Activated CD8-positive, alpha-beta T cell treated with anti-CD3 and anti-CD28 coated beads for 36 hours (primary cell): ENCODE results near the gene AGL. TPM values are rescaled to one million over a fixed set of nuclear protein-coding genes. Genes with fewer than 3 reads are reported as not detected.
"Not testable (repeated sequence)": the region's sequence is repeated elsewhere in the genome, so short reads cannot be mapped to it uniquely, and the experiment has no call there.

Experiments
- ATAC-seq: fragments of 200-7000 bp; cut with Tn5 transposase; one replicate; pipeline ENCODE4 v1.10.0; 2021; ENCODE audit warnings: mild to moderate bottlenecking, moderate library complexity
- CTCF ChIA-PET: fragments of 350-600 bp; sonication (Branson Sonifier 250); formaldehyde crosslinking; loops from one replicate; lab custom pipeline; 2021; ENCODE audit warnings: antibody characterized with exemption; lab: Charles Lee
- POLR2A ChIA-PET: fragments of 350-600 bp; sonication (Branson Sonifier 250); formaldehyde crosslinking; loops from one replicate; lab custom pipeline; 2021; ENCODE audit warnings: antibody characterized with exemption; lab: Charles Lee
- DNase-seq: peaks from one replicate; pipeline ENCODE4 v3.0.0-alpha.2; 2020
- H3K27ac Mint-ChIP-seq: one replicate; pipeline ENCODE4 v1.8.0; 2021; ENCODE audit warnings: mild to moderate bottlenecking, mixed read lengths
- H3K27me3 Mint-ChIP-seq: one replicate; pipeline ENCODE4 v1.8.0; 2021; ENCODE audit warnings: mixed read lengths
- H3K36me3 Mint-ChIP-seq: one replicate; pipeline ENCODE4 v1.8.0; 2021; ENCODE audit warnings: low read depth, mixed read lengths
- H3K4me1 Mint-ChIP-seq: one replicate; pipeline ENCODE4 v1.8.0; 2021; ENCODE audit warnings: low read depth, mixed read lengths
- H3K4me3 Mint-ChIP-seq: one replicate; pipeline ENCODE4 v1.8.0; 2021; ENCODE audit warnings: mild to moderate bottlenecking, moderate library complexity, mixed read lengths
- H3K9me3 Mint-ChIP-seq: one replicate; pipeline ENCODE4 v1.8.0; 2021; ENCODE audit warnings: mixed read lengths
- CTCF ChIP-seq: fragments of 200-600 bp; IDR thresholded peaks from one replicate; pipeline ENCODE4 v1.8.0; 2022; ENCODE audit warnings: antibody characterized with exemption, mild to moderate bottlenecking
- intact Hi-C: fragments of 100-400 bp; cut with micrococcal nuclease; formaldehyde crosslinking; loops from one replicate; pipeline ENCODE4 v1.10.0; 2022
- total RNA-seq, 2 experiments: library from RNA; stranded (reverse); gene quantifications; one replicate each; pipeline ENCODE4 v1.2.3, GENCODE V29; 2021

Gene AGL
- total RNA-seq, 2 experiments from 2014 or later: 14.2 to 14.5 TPM

DNA sequence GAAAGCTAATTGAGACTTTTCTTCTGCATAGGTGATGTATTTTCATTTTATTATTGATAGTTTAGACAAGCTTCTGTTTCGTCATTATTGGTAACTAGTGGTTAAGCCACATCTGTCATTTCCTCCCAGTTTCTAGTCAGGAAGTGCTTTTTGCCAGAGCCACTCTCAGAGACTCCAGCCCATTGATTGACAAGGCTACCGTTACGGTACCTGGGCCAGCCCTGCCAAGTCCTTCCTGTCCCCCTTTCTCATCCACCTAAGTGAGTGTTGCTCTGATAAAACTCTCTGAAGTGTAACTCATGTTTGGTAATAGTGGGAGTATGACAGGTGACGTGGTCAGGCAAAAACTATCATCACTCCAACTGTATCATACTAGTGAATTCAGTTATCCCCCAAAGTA is 29.6 kb upstream of the AGL start:
- intact Hi-C loops: no loop called here
- H3K27ac Mint-ChIP-seq: no peak overlapping the region
- H3K27me3 Mint-ChIP-seq: no peaks in the 10 kb centered on the region
- no peak for TF ChIP-seq CTCF
- ChIA-PET CTCF (no interaction called here), POLR2A (no interaction called here)
- ATAC-seq (peak; percentile 99), DNase-seq (peak; percentile 61)
- H3K36me3 Mint-ChIP-seq: no peaks in the 10 kb centered on the region
- no peak overlapping the region for H3K4me3 Mint-ChIP-seq
- no peaks in the 10 kb centered on the region for H3K9me3 Mint-ChIP-seq
- peaks cover 11% of the 10 kb centered on the region for H3K4me1 Mint-ChIP-seq

GRCh38 chr1:99825098-99825497 is 25.1 kb upstream of the AGL start:
- H3K4me3 Mint-ChIP-seq: no peak overlapping the region
- no peak for TF ChIP-seq CTCF
- ChIA-PET CTCF (no interaction called here), POLR2A (no interaction called here)
- no peak for DNase-seq
- no peaks in the 10 kb centered on the region for H3K9me3 Mint-ChIP-seq
- ATAC-seq: no peak
- no peaks in the 10 kb centered on the region for H3K36me3 Mint-ChIP-seq
- no peaks in the 10 kb centered on the region for H3K27me3 Mint-ChIP-seq
- intact Hi-C loops: no loop called here
- H3K4me1 Mint-ChIP-seq: peaks cover 6% of the 10 kb centered on the region
- H3K27ac Mint-ChIP-seq: no peak overlapping the region

DNA sequence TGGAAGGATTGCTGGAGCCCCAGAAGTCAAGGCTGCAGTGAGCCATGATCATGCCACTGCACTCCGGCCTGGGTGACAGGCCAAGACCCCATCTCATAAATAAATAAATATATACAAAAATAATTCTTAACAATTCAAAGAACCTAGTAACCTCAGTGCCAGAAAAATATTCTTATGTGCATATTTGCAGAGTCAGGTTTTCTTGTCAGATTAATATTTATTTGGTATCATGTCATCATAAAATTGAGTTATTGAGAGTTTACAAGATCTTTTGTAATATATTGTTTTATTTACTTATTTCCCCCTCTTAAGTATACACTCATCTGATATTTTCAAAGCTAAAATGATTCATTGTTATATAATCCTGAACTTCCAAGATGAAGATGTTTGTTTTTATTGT is 24.5 kb upstream of the AGL start:
- intact Hi-C loops: no loop called here
- DNase-seq (no peak), ATAC-seq (no peak)
- H3K4me3 Mint-ChIP-seq: no peak overlapping the region
- ChIA-PET CTCF (no interaction called here), POLR2A (no interaction called here)
- TF ChIP-seq CTCF: no peak
- H3K36me3 Mint-ChIP-seq: no peaks in the 10 kb centered on the region
- no peaks in the 10 kb centered on the region for H3K9me3 Mint-ChIP-seq
- H3K27me3 Mint-ChIP-seq: no peaks in the 10 kb centered on the region
- H3K4me1 Mint-ChIP-seq: peaks cover 2% of the 10 kb centered on the region
- H3K27ac Mint-ChIP-seq: no peak overlapping the region

DNA sequence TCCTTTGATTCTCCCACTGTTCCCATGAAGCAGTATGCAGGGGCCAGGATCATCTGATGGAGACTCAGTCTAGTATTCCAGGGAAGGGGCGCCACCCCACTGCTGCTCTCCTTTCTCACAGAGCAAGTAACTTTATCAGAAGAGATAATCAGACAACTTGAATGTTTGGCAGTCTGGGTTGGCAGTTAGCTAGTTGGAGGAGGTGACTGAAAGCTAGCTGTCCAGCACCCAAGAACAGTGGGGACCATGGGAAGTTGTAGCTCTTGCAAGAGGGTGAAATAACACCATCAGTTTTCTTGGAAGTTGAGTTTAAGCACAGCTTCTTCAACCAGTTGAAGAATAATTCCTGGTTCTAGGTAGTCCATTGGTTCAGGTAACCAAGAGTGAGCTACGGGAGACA is 22.2 kb upstream of the AGL start:
- H3K9me3 Mint-ChIP-seq: no peaks in the 10 kb centered on the region
- H3K36me3 Mint-ChIP-seq: no peaks in the 10 kb centered on the region
- intact Hi-C loops: no loop called here
- H3K27ac Mint-ChIP-seq: no peak overlapping the region
- H3K4me3 Mint-ChIP-seq: no peak overlapping the region
- TF ChIP-seq CTCF: no peak
- H3K27me3 Mint-ChIP-seq: no peaks in the 10 kb centered on the region
- DNase-seq (no peak), ATAC-seq (no peak)
- ChIA-PET CTCF (interaction anchor here (0.9 kb wide), 1 partner anchor 631 kb away, joined by 3 read pairs; no protein-coding TSS in a partner anchor), POLR2A (no interaction called here)
- H3K4me1 Mint-ChIP-seq: no peaks in the 10 kb centered on the region

DNA sequence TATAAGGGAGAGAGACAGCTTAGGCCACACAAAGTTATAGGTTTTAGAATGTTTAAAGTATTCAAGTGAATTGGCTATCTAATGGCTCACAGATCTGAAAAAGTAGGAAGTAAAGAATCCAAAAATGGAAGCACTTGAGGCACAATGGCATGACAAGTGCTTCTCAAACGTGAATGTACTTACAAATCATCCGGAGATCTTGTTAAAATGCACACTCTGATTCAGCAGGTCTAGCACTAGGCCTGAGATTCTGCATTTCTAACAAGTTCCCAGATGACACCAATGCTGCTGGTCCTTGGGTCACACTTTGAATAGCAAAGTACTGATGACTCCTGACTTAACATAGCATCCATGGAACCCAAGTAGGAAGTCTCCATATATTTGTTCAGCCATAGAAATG is 20.9 kb upstream of the AGL start:
- Mint-ChIP-seq H3K9me3 (no peaks in the 10 kb centered on the region), H3K4me1 (no peaks in the 10 kb centered on the region), H3K4me3 (no peak overlapping the region), H3K27ac (no peak overlapping the region), H3K27me3 (no peaks in the 10 kb centered on the region), H3K36me3 (no peaks in the 10 kb centered on the region)
- ChIA-PET CTCF (interaction anchor here (0.8 kb wide), 1 partner anchor 634 kb away, joined by 3 read pairs; no protein-coding TSS in a partner anchor), POLR2A (no interaction called here)
- TF ChIP-seq CTCF: no peak
- ATAC-seq (no peak), DNase-seq (no peak)
- intact Hi-C loops: no loop called here

DNA sequence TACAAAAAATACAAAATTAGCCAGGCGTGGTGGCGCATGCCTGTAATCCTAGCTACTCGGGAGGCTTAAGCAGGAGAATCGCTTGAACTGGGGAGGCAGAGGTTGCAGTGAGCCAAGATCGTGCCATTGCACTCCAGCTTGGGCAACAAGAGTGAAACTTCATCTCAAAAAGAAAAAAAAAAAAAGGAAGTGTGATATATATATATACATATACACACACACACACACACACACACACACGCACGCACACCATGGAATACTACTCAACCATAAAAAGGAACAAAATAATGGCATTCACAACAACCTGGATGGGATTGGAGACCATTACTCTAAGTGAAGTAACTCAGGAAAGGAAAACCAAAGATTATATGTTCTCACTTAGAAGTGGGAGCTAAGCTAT is 16.2 kb upstream of the AGL start:
- not testable (repeated sequence) for ATAC-seq

DNA sequence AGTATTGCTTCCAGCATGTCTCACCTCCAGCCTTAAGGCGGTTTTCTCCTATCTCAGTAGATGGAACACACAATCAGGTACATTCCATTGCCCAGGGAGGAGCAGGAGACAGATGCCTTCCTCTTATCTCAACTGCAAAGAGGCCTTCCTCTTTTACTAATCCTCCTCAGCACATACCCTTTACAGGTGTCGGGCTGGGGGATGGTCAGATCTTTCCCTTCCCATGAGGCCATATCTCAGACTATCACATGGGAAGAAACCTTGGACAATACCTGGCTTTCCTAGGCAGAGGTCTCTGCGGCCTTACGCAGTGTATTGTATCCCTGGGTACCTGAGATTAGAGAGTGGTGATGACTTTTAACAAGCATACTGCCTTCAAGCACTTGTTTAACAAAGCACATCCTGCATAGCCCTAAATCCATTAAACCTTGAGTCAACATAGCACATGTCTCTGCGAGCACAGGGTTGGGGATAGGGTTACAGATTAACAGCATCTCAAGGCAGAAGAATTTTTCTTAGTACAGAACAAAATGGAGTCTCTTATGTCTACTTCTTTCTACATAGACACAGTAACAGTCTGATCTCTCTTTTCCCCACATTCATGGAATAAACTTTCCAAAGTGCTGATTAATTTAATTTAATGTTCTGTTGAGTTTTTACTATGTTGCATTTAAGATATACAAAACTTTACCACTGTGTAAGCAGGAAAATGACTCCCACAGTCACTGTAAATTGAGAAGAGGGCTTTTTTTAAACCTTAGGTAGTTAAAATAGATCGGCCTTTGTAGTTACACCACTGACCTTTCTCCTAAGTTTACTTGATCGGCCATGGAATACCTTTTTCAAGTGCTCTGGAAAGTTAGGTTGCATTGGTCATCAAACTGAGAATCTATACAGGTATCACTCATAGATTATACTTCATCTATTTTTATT is 13.7 kb upstream of the AGL start:
- H3K27ac Mint-ChIP-seq, H3K4me3 Mint-ChIP-seq, H3K9me3 Mint-ChIP-seq, POLR2A ChIA-PET, H3K4me1 Mint-ChIP-seq, intact Hi-C loops, ATAC-seq, H3K27me3 Mint-ChIP-seq, DNase-seq, H3K36me3 Mint-ChIP-seq, CTCF ChIA-PET: not testable (repeated sequence)

More for the DNA sequence above, 16.2 kb upstream of the AGL start:
- H3K4me1 Mint-ChIP-seq, H3K4me3 Mint-ChIP-seq, H3K9me3 Mint-ChIP-seq, DNase-seq, CTCF ChIA-PET, H3K27ac Mint-ChIP-seq, H3K36me3 Mint-ChIP-seq, H3K27me3 Mint-ChIP-seq, POLR2A ChIA-PET, intact Hi-C loops: not testable (repeated sequence)
